ENCODE results near the gene KLK2. TPM values are rescaled to one million over a fixed set of nuclear protein-coding genes. Genes with fewer than 3 reads are reported as not detected.

KLK2 gene
- total and polyA plus RNA-seq, 2 of the 8 experiments (the other 6 are each of a cell fraction or from before 2014, with no cell fraction given): 0.20 TPM; not detected in 1

GRCh38 chr19:50902640-50903039 is 29.4 kb downstream of the KLK2 start (continued):
- TF ChIP-seq RBBP5 (IDR thresholded peaks at IDR 0.05; ENCODE audit: borderline replicate concordance, low read depth, low read length) (no peak), RNF2 (IDR thresholded peaks at IDR 0.05; ENCODE audit: borderline replicate concordance, low read depth, low read length, missing control alignments, poor library complexity, severe bottlenecking) (no peak), KDM4A (IDR thresholded peaks at IDR 0.05; ENCODE audit: low read depth, low read length, severe bottlenecking) (no peak)
